ENCODE data around the gene TOP3A. TPM values are rescaled to one million over a fixed set of nuclear protein-coding genes. Genes with fewer than 3 reads are reported as not detected.

The TOP3A gene
- total RNA-seq, 1 experiment from 2014 or later, result 56.1 TPM

- ChIA-PET CTCF (interaction anchor here (1.8 to 1.9 kb wide), 2 partner anchors 8 to 85 kb away, joined by 8 to 9 read pairs; no protein-coding TSS in a partner anchor), POLR2A (interaction anchor here (1.9 kb wide), 1 partner anchor 22 kb away, joined by 17 read pairs; no protein-coding TSS in a partner anchor)
- TF ChIP-seq KAT7 (CRISPR knock-in tag; IDR thresholded peaks at IDR 0.05; ENCODE audit: borderline replicate concordance) (0 out of 2 replicates have a peak, but pooled peaks have one; percentile 56), FOXP1 (CRISPR knock-in tag; IDR thresholded peaks at IDR 0.05; ENCODE audit: borderline replicate concordance) (0 out of 2 replicates have a peak, but pooled peaks have one; percentile 23), ATF6 (CRISPR knock-in tag; IDR thresholded peaks at IDR 0.05) (no peak), NFE2L1 (CRISPR knock-in tag; IDR thresholded peaks at IDR 0.05) (0 out of 2 replicates have a peak, but pooled peaks have one; percentile 70)
- Mint-ChIP-seq H3K4me1 (peaks cover 23% of the 10 kb centered on the region), H3K4me3 (peak overlapping the region; percentile 89), H3K36me3 (no peaks in the 10 kb centered on the region), H3K9me3 (no peaks in the 10 kb centered on the region), H3K27me3 (ENCODE audit: low read depth) (no peaks in the 10 kb centered on the region), H3K27ac (peak overlapping the region; percentile 89)
- ATAC-seq, result peak; percentile 0
- peak; percentile 60 for DNase-seq (ENCODE audit: low spot score)
These were observed 89.0 kb downstream of the TOP3A start for GRCh38 chr17:18225642-18226283.

- ChIA-PET CTCF (interaction anchor here (1.2 to 1.9 kb wide), 5 partner anchors 8 to 85 kb away, joined by 6 to 11 read pairs (median 8); no protein-coding TSS in a partner anchor), POLR2A (interaction anchor here (0.8 to 1.9 kb wide), 7 partner anchors 22 to 71 kb away, joined by 3 to 17 read pairs (median 3); partner anchors contain the start of genes ALKBH5 and MIEF2)
- DNase-seq (ENCODE audit: low spot score), result peak; percentile 98
- H3K27me3 Mint-ChIP-seq (ENCODE audit: low read depth), result no peaks in the 10 kb centered on the region
- peak within 1 kb of the TSS; percentile 93 for H3K4me3 Mint-ChIP-seq
- no peaks in the 10 kb centered on the region for H3K9me3 Mint-ChIP-seq
- TF ChIP-seq NFYB (CRISPR knock-in tag; conservative IDR thresholded peaks at IDR 0.05; ENCODE audit: low read depth) (peak; percentile 66), SOX15 (CRISPR knock-in tag; IDR thresholded peaks at IDR 0.05) (no peak), SP1 (CRISPR knock-in tag; conservative IDR thresholded peaks at IDR 0.05) (peak; percentile 23; the same call in 1 of the 2 replicates), ARID4B (CRISPR knock-in tag; IDR thresholded peaks at IDR 0.05; ENCODE audit: borderline replicate concordance) (0 out of 2 replicates have a peak, but pooled peaks have one; percentile 17)
- peak within 1 kb of the TSS; percentile 100 for H3K27ac Mint-ChIP-seq
- peaks cover 23% of the 10 kb centered on the region for H3K4me1 Mint-ChIP-seq
- no peaks in the 10 kb centered on the region for H3K36me3 Mint-ChIP-seq
- ATAC-seq, result peak; percentile 72
These were observed 89.6 kb downstream of the TOP3A start, which contains the start of gene LLGL1 for GRCh38 chr17:18225121-18225641. TSS of gene LLGL1 (plus strand) at chr17:18225635. CDS start at chr17:18225683, 48 bp downstream.

GRCh38 chr17:18224387-18225120 is 90.2 kb downstream of the TOP3A start:
- ATAC-seq, result peak; percentile 86
- H3K27ac Mint-ChIP-seq, result peak overlapping the region; percentile 100
- peak; percentile 82 for DNase-seq (ENCODE audit: low spot score)
- ChIA-PET CTCF (interaction anchor here (0.7 to 1.9 kb wide), 9 partner anchors 23 to 85 kb away, joined by 3 to 11 read pairs (median 6); no protein-coding TSS in a partner anchor), POLR2A (interaction anchor here (0.8 to 1.9 kb wide), 8 partner anchors 23 to 139 kb away, joined by 3 to 17 read pairs (median 4); partner anchors contain the start of genes ALKBH5, MIEF2 and SHMT1)
- no peaks in the 10 kb centered on the region for H3K9me3 Mint-ChIP-seq
- H3K4me3 Mint-ChIP-seq, result peak overlapping the region; percentile 93
- H3K36me3 Mint-ChIP-seq, result no peaks in the 10 kb centered on the region
- no peaks in the 10 kb centered on the region for H3K27me3 Mint-ChIP-seq (ENCODE audit: low read depth)
- peaks cover 23% of the 10 kb centered on the region for H3K4me1 Mint-ChIP-seq
- peak; percentile 63; the same call in 1 of the 2 replicates for TF ChIP-seq MAX (CRISPR knock-in tag; IDR thresholded peaks at IDR 0.05)
- no peak for TF ChIP-seq SOX15 (CRISPR knock-in tag; IDR thresholded peaks at IDR 0.05)
- TF ChIP-seq TEAD1 (CRISPR knock-in tag; IDR thresholded peaks at IDR 0.05), result no peak; the same call in 1 of the 2 replicates
- peak; percentile 74 for TF ChIP-seq FOXP1 (CRISPR knock-in tag; IDR thresholded peaks at IDR 0.05; ENCODE audit: borderline replicate concordance)
- TF ChIP-seq ZSCAN18 (CRISPR knock-in tag; IDR thresholded peaks at IDR 0.05), result no peak
- no peak for TF ChIP-seq MXD4 (CRISPR knock-in tag; IDR thresholded peaks at IDR 0.05; ENCODE audit: borderline replicate concordance)
- TF ChIP-seq OVOL2 (CRISPR knock-in tag; IDR thresholded peaks at IDR 0.05; ENCODE audit: borderline replicate concordance), result no peak
- 0 out of 2 replicates have a peak, but pooled peaks have one; percentile 20 for TF ChIP-seq ZBTB21 (CRISPR knock-in tag; IDR thresholded peaks at IDR 0.05; ENCODE audit: borderline replicate concordance)
- TF ChIP-seq ESRRA (CRISPR knock-in tag; IDR thresholded peaks at IDR 0.05; ENCODE audit: borderline replicate concordance), result no peak
- no peak for TF ChIP-seq JUN (CRISPR knock-in tag; IDR thresholded peaks at IDR 0.05)
- TF ChIP-seq HMGA2 (CRISPR knock-in tag; IDR thresholded peaks at IDR 0.05), result no peak
- no peak for TF ChIP-seq ZNF138 (CRISPR knock-in tag; conservative IDR thresholded peaks at IDR 0.05)
- no peak for TF ChIP-seq ATF1 (CRISPR knock-in tag; IDR thresholded peaks at IDR 0.05)
- TF ChIP-seq PRRX2 (CRISPR knock-in tag; IDR thresholded peaks at IDR 0.05), result no peak

Data from WTC11 (cell line).